GM21529 (cell line): ENCODE measurements around the gene CAPG.
"Not testable (repeated sequence)": the region's sequence is repeated elsewhere in the genome, so short reads cannot be mapped to it uniquely, and the experiment has no call there.

ENCODE experiments used
- ATAC-seq: cut with Tn5 transposase; IDR thresholded peaks from one replicate; pipeline ENCODE4 v1.9.1; 2021; ENCODE audit not compliant: unreplicated experiment

Gene CAPG

GRCh38 chr2:85367180-85367579, 43.0 kb downstream of the CAPG start:
- no peak for ATAC-seq

- not testable (repeated sequence) for ATAC-seq
Measured at GRCh38 chr2:85362653-85363387, 47.3 kb downstream of the CAPG start.

DNA sequence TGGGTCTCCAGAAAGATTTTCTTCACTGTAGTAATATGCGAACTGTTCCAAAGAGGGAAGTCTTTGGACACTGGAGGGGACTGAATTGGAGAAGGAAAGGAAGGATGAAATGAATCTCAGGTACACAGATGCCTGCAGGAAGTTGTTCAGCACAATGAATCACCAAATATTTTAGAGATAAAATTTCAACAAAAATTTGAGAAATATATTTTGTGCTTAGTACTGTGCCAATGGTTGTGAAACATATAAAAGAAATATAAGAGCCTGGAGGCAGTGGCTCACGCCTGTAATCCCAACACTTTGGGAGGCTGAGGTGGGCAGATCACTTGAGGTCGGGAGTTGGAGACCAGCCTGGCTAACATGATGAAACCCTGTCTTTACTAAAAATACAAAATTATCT, 52.4 kb downstream of the CAPG start:
- ATAC-seq = no peak

- no peak for ATAC-seq
Measured at GRCh38 chr2:85356186-85356585, 54.0 kb downstream of the CAPG start.

- ATAC-seq = no peak
Measured at GRCh38 chr2:85355521-85355920, 54.6 kb downstream of the CAPG start.

- peak; percentile 4 for ATAC-seq
Measured at GRCh38 chr2:85355073-85355410, 55.1 kb downstream of the CAPG start.

DNA sequence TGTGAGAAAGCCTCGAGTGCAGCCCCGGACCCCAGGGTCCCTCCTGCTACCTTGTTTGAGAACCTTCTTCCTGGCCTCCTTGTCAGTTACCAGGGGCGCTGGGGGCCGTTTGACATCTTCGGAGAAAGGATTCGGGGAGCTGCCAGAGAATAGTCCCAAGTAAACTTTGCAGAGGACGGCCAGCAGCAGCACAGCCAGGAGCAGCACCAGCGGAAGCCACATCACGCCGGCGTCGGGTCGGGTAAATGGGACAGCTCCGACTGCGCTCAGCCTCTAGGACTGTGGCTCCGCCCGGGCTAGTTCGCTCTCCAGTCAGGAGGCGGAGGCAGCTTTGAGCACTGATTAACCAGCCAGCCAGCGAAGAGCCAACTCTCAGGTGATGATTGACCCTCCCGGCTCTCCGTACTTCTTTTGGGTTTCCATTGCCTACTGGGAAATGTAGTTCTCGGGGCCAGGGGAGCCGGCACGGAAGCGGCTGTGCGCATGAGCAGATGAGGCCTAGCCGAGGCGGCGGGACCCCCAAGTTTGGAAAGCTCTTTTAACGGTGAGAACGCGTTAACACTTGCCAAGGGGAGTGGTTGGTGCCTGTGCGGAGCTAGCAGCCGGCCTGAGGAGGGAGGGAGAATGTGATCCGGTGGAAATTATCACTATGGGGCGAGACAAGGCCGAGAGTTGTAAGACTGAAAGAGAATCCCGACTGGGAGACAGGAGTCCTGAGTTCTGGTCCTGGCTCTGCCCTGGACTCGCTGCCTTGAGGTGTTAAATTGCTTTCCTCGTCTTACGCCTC, 55.7 kb downstream of the CAPG start, which contains the start of the genes ELMOD3 and RETSAT:
TSS of gene ELMOD3 (plus strand) at position 484 of the 787 bp plus-strand sequence. CDS start 2,430 bp downstream, outside the sequence.
TSS of gene RETSAT (minus strand) at position 243 of the 787 bp plus-strand sequence. CDS start at position 222, 21 bp downstream.
- ATAC-seq = peak; percentile 95

GRCh38 chr2:85353876-85354285, 56.3 kb downstream of the CAPG start:
- peak; percentile 15 for ATAC-seq

DNA sequence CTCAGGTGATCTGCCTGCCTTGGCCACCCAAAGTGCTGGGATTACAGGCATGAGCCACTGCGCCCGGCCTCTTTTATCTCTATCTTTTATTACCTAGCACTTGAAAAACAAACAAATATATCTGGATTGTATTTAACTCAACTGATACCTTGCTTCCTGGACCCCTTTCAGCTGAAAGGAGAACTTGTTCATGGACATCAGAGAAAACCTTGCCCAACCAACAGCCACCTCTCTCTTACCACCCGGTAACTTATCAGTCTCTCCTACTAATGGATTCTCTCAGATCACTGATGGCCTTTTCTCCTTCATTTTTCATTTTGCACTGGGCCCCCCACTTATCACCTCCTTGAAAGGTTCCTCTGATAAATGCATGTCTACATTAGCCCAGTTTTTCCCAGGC, 62.6 kb downstream of the CAPG start:
- ATAC-seq = no peak
